Measurements from ENCODE around the gene CYP11A1.

CYP11A1 gene

GRCh38 chr15:74320352-74321247 lies 46.8 kb downstream of the CYP11A1 start:
- DNase-seq (ENCODE audit: low read depth): no peak

DNA sequence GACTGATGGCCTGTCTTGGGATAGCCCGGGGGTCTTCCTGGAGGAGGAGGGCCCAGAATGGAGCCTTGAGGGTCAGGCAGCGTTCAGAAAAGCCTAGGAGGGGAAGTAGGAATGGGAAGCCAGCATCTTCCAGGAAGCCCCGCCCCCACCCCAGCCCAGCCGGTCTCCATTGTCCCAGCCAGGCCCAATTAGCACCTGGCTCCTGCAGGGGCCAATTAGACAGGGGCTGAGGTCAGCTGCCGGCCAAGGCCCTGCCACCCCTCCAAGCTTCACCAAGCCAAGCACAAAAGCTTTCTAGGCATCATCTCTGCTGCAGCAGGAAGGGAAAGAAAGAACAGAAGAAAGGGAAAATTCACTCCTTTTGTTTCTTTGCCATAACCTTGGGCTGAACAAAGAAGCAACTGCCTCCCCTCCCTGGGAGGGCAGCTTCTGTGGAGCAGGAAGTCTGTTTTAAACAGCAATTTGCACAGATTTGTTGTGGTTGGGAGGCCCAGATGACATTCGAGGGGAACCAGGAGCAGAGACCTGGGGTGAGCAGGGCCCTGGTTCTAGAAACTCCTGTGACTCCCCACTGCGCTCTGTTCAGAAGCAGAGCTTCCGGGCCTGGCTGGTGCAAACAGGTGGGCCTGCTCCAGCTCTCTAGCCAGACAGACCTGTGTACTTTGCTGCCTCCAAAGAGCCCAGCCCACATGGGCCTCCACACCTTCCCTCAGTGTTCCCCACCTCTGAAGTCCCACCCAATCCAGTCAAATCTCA lies 47.7 kb downstream of the CYP11A1 start:
- DNase-seq (ENCODE audit: low read depth): no peak

- no peak for DNase-seq (ENCODE audit: low read depth)
These were observed 48.3 kb downstream of the CYP11A1 start for GRCh38 chr15:74319138-74319460.

DNA sequence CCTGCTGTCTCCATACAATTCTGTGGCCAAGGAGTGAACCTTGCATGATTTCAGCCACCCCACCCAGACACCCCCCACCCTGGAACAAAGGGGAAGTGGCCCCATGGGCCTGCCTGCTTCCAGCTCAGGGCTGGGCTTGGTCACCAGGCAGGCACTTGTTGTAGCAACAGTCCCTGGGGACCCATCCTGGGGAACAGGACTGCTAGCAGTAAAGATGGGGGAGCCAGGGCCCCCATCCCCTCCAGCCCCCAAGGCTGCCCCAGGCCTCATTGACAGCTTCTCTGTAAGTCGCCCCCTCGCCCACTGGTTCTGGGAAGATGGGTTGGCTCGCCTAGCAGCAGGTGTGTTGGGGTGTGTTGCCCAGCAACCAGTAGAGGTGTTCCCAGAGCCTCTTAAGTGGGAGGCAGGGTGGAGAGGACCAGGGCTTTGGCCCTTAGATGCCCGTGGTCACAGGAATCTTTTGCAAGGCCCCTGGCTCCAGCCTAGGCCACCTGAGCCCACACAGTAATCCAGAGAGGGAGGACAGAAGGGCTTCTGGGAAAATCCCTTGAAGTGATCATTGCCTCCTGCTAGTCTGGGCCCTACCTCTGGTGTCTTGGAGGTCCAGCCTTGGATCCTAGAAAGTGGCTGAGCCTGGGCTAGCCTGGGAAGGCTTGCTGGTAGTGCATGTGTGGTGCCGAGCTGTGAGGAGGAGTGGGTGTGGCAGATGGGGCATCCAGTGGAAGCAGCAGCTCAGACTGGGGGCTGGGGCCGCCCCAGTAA lies 48.9 kb downstream of the CYP11A1 start:
- no peak for DNase-seq (ENCODE audit: low read depth)

- DNase-seq (ENCODE audit: low read depth): no peak
These were observed 49.5 kb downstream of the CYP11A1 start for GRCh38 chr15:74317820-74318375.

GRCh38 chr15:74316141-74316540 lies 51.3 kb downstream of the CYP11A1 start:
- no peak for DNase-seq (ENCODE audit: low read depth)

DNA sequence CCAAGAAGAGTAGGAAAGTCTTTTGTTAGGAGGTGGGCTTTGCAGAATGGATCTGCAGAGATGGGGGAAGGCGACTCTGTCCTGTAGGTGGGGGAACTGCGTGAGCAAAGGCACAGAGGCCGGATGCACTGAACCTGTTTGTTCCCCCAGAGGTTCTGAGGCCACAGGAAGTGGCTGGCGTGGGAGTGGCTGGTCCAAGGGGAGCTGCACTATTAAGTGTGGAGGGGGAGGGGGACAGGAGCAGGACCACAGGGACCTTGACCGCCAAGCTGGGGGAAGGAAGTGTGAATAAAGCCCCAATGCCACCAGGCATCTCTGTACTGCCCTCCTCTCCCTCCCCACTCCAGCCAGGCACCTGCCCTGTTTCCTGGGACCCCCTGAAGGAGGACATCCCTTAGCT lies 51.8 kb downstream of the CYP11A1 start:
- DNase-seq (ENCODE audit: low read depth): peak; percentile 99

DNA sequence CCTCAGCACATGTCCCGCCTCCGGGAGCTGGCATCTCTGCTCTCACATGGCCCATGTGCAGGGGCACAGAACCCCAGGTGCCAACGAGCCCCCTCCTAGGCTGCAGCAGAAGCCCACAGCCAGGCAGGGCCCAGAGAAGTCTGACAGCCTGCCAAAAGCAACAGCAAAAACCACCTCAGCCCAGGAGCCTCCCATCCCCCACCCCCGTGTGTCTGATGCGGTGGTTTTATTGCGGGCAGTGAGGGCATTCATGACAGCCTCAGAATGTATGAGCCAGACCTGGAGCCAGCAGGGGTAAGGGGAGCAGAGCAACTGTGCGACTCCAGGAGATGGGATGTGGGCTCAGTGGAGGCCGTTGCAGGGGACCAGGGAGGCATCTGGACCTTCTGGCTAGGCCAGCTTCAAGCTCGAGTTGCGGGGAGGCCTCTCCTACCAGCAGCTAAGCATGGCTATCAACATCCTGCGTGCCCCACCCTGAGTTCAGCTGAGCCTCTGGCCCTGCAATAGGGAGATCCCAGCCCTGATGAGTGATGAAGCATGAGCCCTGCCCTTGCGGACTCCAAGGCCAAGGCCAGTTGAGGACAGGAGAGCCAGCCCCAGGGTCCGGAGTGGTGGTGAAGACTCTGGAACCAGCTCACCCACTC lies 52.5 kb downstream of the CYP11A1 start:
- peak; percentile 68 for DNase-seq (ENCODE audit: low read depth)

DNA sequence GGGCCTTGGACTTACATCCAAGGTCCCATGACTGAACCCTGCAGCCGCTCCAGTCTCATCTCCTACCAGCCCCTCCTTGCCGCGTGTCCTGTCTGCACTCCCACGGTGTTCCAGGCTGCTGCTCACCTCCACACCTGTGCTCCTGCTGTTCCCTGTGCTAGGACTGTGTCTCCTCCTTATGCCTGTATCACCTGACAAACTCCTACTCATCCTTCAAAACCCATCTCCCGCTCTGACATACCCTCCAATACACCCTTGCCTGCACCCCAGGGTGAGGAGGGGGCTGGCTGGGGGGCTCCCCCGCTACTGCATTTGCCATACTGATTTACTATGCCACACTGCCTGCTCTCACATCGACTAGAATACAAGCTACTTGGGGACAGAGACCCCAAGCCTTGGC lies 53.6 kb downstream of the CYP11A1 start:
- no peak for DNase-seq (ENCODE audit: low read depth)

DNA sequence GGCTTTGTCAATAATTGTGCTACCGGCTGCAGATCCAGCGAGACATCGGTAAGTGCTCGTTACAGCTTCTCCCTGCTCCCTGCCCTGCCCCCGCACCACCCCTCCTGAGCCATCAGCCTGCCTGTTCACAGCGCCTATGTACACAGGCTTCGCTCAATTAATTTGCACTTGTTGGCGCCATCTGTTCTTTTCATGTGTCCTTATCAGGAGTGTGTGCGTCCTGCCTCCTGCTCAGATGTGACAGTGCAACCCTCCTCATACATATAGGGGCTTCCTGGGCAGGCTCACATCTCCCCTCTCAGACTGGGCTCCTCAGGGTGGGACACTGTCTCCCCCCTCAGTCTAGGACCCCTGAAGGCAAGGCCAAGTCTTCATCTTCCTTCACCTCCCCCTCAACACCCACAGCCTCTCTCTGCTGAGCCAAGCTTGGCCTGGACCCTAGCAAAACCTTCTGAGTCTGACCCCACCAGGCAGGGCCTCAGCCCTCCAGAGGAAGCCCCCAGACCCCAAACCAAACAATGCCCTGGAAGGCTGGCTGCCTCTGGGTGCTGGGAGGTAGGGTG lies 54.9 kb downstream of the CYP11A1 start:
- no peak for DNase-seq (ENCODE audit: low read depth)

- no peak for DNase-seq (ENCODE audit: low read depth)
These were observed 55.6 kb downstream of the CYP11A1 start for GRCh38 chr15:74311734-74312444.

- no peak for DNase-seq (ENCODE audit: low read depth)
These were observed 59.3 kb downstream of the CYP11A1 start for GRCh38 chr15:74307827-74308811.

- no peak for DNase-seq (ENCODE audit: low read depth)
These were observed 60.6 kb downstream of the CYP11A1 start for GRCh38 chr15:74306781-74307217.

- no peak for DNase-seq (ENCODE audit: low read depth)
These were observed 61.8 kb downstream of the CYP11A1 start for GRCh38 chr15:74305687-74306086.

- DNase-seq (ENCODE audit: low read depth): no peak
These were observed 63.0 kb downstream of the CYP11A1 start for GRCh38 chr15:74304431-74304830.

DNA sequence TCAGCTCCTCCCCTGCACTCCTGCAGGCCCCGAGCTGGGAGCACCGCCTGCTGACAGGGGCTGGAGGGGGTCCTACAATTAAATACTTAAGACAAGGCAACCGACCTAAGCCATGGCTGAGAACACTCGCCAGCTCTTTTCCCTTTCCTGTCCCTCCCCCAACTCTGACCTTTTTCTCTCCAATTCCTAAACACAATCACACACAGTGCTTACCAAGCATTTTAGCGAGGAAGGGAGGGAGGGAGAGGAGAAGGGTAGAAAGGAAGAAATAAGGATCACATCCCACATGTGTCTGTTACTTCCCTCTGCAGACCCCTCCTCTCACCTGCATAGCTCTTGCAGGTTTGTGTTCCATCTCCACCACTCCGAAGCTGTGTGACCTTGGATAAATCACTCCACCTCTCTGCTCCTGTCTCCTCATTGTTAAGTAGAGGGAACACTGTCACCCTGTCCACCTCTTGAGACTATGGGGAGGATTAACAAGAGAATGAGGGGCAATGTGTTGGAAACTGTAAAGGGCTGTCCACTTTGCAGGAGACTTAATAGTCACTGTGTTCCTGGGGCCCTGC lies 63.6 kb downstream of the CYP11A1 start:
- no peak for DNase-seq (ENCODE audit: low read depth)

GRCh38 chr15:74302821-74303359 lies 64.6 kb downstream of the CYP11A1 start:
- no peak for DNase-seq (ENCODE audit: low read depth)

DNA sequence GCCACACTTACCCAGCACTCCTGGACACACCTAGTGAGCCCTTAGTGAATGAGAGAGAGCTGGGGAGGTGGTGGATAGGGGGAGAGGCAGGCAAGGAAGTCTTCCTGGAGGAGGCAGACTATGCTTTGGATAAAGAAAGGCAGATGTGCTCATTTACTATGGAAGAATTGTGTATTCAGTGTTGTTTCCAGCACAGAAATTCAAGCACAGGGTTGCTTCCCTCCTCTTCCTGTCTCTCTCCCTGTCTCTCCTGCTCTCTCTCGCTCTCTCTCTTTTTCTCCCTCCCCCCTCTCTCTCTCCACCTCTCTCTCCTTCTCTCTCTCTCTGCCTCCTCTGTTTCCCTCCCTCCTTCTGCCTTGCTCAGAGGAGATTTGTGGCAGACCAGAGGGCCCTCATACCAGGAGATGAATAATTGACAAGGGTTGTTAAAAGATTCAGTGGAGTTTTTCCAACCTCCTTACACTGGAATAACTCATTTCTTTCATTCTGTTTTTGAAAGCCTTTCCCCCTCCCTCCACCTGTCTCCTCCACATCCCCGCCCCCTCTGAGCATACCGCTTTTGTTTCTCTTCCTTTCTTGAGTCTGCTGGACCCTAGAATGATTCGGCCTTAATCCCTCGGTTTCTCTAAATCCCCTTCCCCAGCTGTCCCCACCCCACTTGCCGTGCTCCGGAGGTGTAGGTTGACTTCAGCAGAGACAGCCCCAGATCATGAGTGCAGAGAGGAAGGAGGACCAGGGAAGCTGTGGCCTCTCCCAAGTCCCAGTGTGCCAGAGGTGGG lies 65.7 kb downstream of the CYP11A1 start:
- no peak for DNase-seq (ENCODE audit: low read depth)

Data from CMK (cell line).